Measurements from ENCODE around the gene OVOL1.
"Not testable (repeated sequence)": the region's sequence is repeated elsewhere in the genome, so short reads cannot be mapped to it uniquely, and the experiment has no call there.

The OVOL1 gene

DNA sequence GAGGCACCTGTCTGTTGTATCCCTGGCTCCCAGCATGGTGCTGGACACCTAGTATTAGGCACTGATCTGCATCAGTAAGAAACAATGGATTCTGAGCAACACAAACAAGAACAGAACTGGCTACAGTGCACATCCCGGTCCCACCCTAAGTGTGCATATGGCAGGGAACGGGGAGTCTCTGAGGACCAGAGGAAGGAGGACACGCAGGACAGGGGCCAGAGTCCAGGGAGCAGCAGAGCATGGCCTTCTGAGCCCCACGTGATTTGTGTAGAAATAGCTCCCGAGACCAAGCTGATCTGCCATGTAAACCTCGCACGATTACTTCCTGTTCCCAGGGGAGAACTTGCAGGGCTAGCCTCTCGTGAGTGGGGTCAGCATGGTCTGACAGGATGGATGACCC, 34.2 kb downstream of the OVOL1 start:
- H3K4me3 ChIP-seq (ENCODE audit: low read length), result no peak overlapping the region
- peaks cover 13% of the 10 kb centered on the region for H3K27me3 ChIP-seq (ENCODE audit: insufficient read depth, low read length)
- 0 out of 2 replicates have a peak, but pooled peaks cover 3% of the 10 kb centered on the region for H3K4me1 ChIP-seq (ENCODE audit: insufficient read depth, low read length)
- no peaks in the 10 kb centered on the region for H3K9me3 ChIP-seq (ENCODE audit: insufficient read depth, low read depth, low read length)
- WGBS, result 85% methylated on average over 8 of the region's 8 CpGs
- H3K36me3 ChIP-seq (ENCODE audit: insufficient read depth, low read length), result no peaks in the 10 kb centered on the region
- H3K27ac ChIP-seq (ENCODE audit: low read depth, low read length), result no peak overlapping the region
- no peak overlapping the region for H3K9ac ChIP-seq (ENCODE audit: low read depth, low read length)

DNA sequence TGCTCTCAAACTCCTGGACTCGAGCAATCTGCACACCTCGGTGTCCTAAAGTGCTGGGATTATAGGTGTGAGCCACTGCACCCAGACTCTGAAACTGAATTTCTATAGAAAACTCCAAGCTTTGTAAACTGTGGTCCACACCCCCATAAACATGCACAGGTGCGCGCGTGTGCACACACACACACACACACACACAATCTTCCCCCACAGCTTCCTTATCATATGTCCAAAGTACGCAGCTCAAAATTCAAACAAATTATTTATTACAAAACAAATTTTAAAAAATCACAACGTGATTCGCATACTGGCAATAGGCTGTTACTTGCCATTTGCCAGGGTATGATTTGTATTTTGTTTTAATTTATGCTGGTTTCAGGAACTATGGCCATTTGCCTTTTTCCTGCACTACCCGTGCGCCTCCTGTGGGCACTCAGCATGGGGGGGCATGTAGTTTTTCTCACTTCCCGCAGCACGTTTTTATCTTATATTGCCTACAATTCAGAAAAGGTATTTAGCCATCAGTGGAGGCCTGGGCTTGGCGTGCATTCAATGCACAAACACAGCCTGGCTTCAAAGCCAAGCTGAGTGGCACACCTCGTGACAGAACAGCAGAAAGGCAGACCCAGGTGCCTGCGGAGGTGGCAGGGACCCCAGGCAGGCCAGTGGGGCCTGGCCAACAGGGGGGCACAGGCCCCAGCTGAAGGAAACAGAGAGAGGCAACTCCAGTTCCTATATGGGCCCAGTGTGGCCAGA, 36.1 kb downstream of the OVOL1 start:
- Histone ChIP-seq H3K9ac (ENCODE audit: low read depth, low read length) (no peak overlapping the region; the same call in 1 of the 2 replicates), H3K27ac (ENCODE audit: low read depth, low read length) (no peak overlapping the region), H3K36me3 (ENCODE audit: insufficient read depth, low read length) (no peaks in the 10 kb centered on the region), H3K4me1 (ENCODE audit: insufficient read depth, low read length) (no peaks in the 10 kb centered on the region), H3K27me3 (ENCODE audit: insufficient read depth, low read length) (peaks cover under 1% of the 10 kb centered on the region), H3K4me3 (ENCODE audit: low read length) (no peak overlapping the region), H3K9me3 (ENCODE audit: insufficient read depth, low read depth, low read length) (no peaks in the 10 kb centered on the region)
- 92% methylated on average over 15 of the region's 15 CpGs for WGBS

GRCh38 chr11:65826984-65827735, 40.3 kb downstream of the OVOL1 start:
- WGBS, result 93% methylated on average over 8 of the region's 8 CpGs
- no peaks in the 10 kb centered on the region for H3K27me3 ChIP-seq (ENCODE audit: insufficient read depth, low read length)
- H3K9me3 ChIP-seq (ENCODE audit: insufficient read depth, low read depth, low read length), result no peaks in the 10 kb centered on the region
- H3K9ac ChIP-seq (ENCODE audit: low read depth, low read length), result no peak overlapping the region
- H3K36me3 ChIP-seq (ENCODE audit: insufficient read depth, low read length), result no peaks in the 10 kb centered on the region
- no peak overlapping the region for H3K27ac ChIP-seq (ENCODE audit: low read depth, low read length)
- no peak overlapping the region for H3K4me3 ChIP-seq (ENCODE audit: low read length)
- H3K4me1 ChIP-seq (ENCODE audit: insufficient read depth, low read length), result no peaks in the 10 kb centered on the region

GRCh38 chr11:65829459-65829858, 42.6 kb downstream of the OVOL1 start:
- no peak overlapping the region for H3K27ac ChIP-seq (ENCODE audit: low read depth, low read length)
- no peak overlapping the region for H3K4me3 ChIP-seq (ENCODE audit: low read length)
- H3K27me3 ChIP-seq (ENCODE audit: insufficient read depth, low read length), result peaks cover 10% of the 10 kb centered on the region
- 87% methylated on average over 4 of the region's 4 CpGs for WGBS
- H3K9me3 ChIP-seq (ENCODE audit: insufficient read depth, low read depth, low read length), result no peaks in the 10 kb centered on the region
- no peak overlapping the region for H3K9ac ChIP-seq (ENCODE audit: low read depth, low read length)
- no peaks in the 10 kb centered on the region for H3K4me1 ChIP-seq (ENCODE audit: insufficient read depth, low read length)
- H3K36me3 ChIP-seq (ENCODE audit: insufficient read depth, low read length), result no peaks in the 10 kb centered on the region

DNA sequence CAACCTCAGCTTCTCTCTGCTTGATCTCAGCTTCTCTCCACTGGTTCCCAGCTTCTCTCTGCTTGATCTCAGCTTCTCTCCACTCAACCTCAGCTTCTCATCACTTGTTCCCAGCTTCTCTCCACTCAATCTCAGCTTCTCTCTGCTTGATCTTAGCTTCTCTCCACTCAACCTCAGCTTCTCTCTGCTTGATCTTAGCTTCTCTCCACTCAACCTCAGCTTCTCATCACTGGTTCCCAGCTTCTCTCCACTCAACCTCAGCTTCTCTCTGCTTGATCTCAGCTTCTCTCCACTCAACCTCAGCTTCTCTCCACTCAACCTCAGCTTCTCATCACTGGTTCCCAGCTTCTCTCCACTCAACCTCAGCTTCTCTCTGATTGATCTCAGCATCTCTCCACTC, 45.4 kb downstream of the OVOL1 start:
- H3K27me3 ChIP-seq (ENCODE audit: insufficient read depth, low read length); H3K4me3 ChIP-seq (ENCODE audit: low read length); H3K4me1 ChIP-seq (ENCODE audit: insufficient read depth, low read length); H3K36me3 ChIP-seq (ENCODE audit: insufficient read depth, low read length); H3K27ac ChIP-seq (ENCODE audit: low read depth, low read length); H3K9me3 ChIP-seq (ENCODE audit: insufficient read depth, low read depth, low read length); H3K9ac ChIP-seq (ENCODE audit: low read depth, low read length): not testable (repeated sequence)

DNA sequence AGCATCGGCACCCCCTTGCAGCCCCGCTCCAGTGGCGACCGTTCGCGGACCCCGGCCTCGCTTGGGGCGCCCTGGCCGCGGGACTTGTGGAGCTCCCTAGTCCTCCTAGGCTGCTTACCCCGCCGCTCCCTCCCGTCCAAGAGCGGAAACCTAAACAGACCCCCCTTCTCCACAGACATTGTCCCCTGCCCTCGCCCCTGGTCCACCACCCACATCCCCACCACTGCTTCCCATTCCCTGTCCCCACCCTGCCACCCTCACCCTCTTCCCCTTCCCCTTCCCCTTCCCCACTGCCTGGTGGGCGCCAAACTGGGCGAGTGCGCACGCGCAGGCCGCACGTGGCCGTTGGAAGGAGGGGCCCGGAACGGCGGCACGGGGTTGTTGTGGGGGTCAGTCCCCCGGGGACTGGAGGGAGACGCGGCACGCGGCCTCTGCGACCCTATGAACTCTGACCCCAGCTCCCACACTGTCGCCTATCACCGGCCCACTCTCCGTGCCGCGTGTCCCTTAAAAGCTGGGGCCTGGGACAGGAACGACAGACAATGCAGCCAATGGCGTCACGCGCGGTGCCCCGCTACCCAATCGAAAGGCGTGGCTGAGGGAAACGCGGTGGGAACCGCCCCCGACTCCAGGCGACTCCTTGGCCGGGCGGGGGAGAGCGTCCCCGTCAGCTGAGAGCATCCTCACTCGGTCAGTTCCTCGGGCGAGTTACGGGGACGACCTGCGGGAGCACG, 46.6 kb downstream of the OVOL1 start, which contains the start of gene SNX32:
SNX32 (plus strand) TSS at position 667 of the 734 bp plus-strand sequence. CDS start 103 bp downstream, outside the sequence.
- 1% methylated on average over 63 of the region's 63 CpGs for WGBS
- Histone ChIP-seq H3K27me3 (ENCODE audit: insufficient read depth, low read length) (peaks cover 10% of the 10 kb centered on the region), H3K4me3 (ENCODE audit: low read length) (peak within 1 kb of the TSS; percentile 68), H3K27ac (ENCODE audit: low read depth, low read length) (peak within 1 kb of the TSS; percentile 69), H3K36me3 (ENCODE audit: insufficient read depth, low read length) (no peaks in the 10 kb centered on the region), H3K9me3 (ENCODE audit: insufficient read depth, low read depth, low read length) (no peaks in the 10 kb centered on the region), H3K9ac (ENCODE audit: low read depth, low read length) (peak within 1 kb of the TSS; percentile 87), H3K4me1 (ENCODE audit: insufficient read depth, low read length) (no peaks in the 10 kb centered on the region)

- no peaks in the 10 kb centered on the region for H3K36me3 ChIP-seq (ENCODE audit: insufficient read depth, low read length)
- H3K4me1 ChIP-seq (ENCODE audit: insufficient read depth, low read length), result no peaks in the 10 kb centered on the region
- H3K4me3 ChIP-seq (ENCODE audit: low read length), result peak overlapping the region; percentile 68
- H3K27me3 ChIP-seq (ENCODE audit: insufficient read depth, low read length), result peaks cover 10% of the 10 kb centered on the region
- peak overlapping the region; percentile 87; the same call in 1 of the 2 replicates for H3K9ac ChIP-seq (ENCODE audit: low read depth, low read length)
- no peak overlapping the region for H3K27ac ChIP-seq (ENCODE audit: low read depth, low read length)
- H3K9me3 ChIP-seq (ENCODE audit: insufficient read depth, low read depth, low read length), result no peaks in the 10 kb centered on the region
- WGBS, result 60% methylated on average over 6 of the region's 6 CpGs
Observed at GRCh38 chr11:65834202-65834601, 47.3 kb downstream of the OVOL1 start.

GRCh38 chr11:65842144-65842543, 55.3 kb downstream of the OVOL1 start:
- H3K4me3 ChIP-seq (ENCODE audit: low read length), result no peak overlapping the region

GRCh38 chr11:65843811-65844210, 56.9 kb downstream of the OVOL1 start:
- Histone ChIP-seq H3K36me3 (ENCODE audit: insufficient read depth, low read length) (no peaks in the 10 kb centered on the region), H3K27me3 (ENCODE audit: insufficient read depth, low read length) (no peaks in the 10 kb centered on the region), H3K9me3 (ENCODE audit: insufficient read depth, low read depth, low read length) (no peaks in the 10 kb centered on the region), H3K4me1 (ENCODE audit: insufficient read depth, low read length) (no peaks in the 10 kb centered on the region), H3K4me3 (ENCODE audit: low read length) (no peak overlapping the region), H3K27ac (ENCODE audit: low read depth, low read length) (no peak overlapping the region), H3K9ac (ENCODE audit: low read depth, low read length) (no peak overlapping the region)
- 93% methylated on average over 3 of the region's 3 CpGs for WGBS

More at GRCh38 chr11:65842144-65842543, 55.3 kb downstream of the OVOL1 start:
- Histone ChIP-seq H3K9ac (ENCODE audit: low read depth, low read length) (no peak overlapping the region), H3K36me3 (ENCODE audit: insufficient read depth, low read length) (no peaks in the 10 kb centered on the region), H3K27me3 (ENCODE audit: insufficient read depth, low read length) (no peaks in the 10 kb centered on the region), H3K27ac (ENCODE audit: low read depth, low read length) (no peak overlapping the region), H3K4me1 (ENCODE audit: insufficient read depth, low read length) (no peaks in the 10 kb centered on the region), H3K9me3 (ENCODE audit: insufficient read depth, low read depth, low read length) (no peaks in the 10 kb centered on the region)
- 91% methylated on average over 4 of the region's 4 CpGs for WGBS

- H3K36me3 ChIP-seq (ENCODE audit: insufficient read depth, low read length), result no peaks in the 10 kb centered on the region
- WGBS, result 90% methylated on average over 10 of the region's 10 CpGs
- H3K4me1 ChIP-seq (ENCODE audit: insufficient read depth, low read length), result no peaks in the 10 kb centered on the region
- no peaks in the 10 kb centered on the region for H3K27me3 ChIP-seq (ENCODE audit: insufficient read depth, low read length)
- no peak overlapping the region for H3K9ac ChIP-seq (ENCODE audit: low read depth, low read length)
- H3K4me3 ChIP-seq (ENCODE audit: low read length), result no peak overlapping the region
- H3K9me3 ChIP-seq (ENCODE audit: insufficient read depth, low read depth, low read length), result no peaks in the 10 kb centered on the region
- H3K27ac ChIP-seq (ENCODE audit: low read depth, low read length), result no peak overlapping the region
Observed at GRCh38 chr11:65844231-65844872, 57.5 kb downstream of the OVOL1 start.

Data from HUES64 (cell line).